Astrocyte (in vitro differentiated cells and primary cell): ENCODE measurements around the gene EXOC4. TPM values are rescaled to one million over a fixed set of nuclear protein-coding genes. Genes with fewer than 3 reads are reported as not detected.

Experiments
- DNase-seq: peaks from one replicate; pipeline ENCODE4 v3.0.0-alpha.2; 2010; ENCODE audit warnings: low read depth
- FAIRE-seq: peaks from 2 replicates; lab custom pipeline; 2011; peaks lifted over from hg19 to GRCh38; lab: Jason Lieb, UNC
- H2AFZ ChIP-seq: 2 replicates; pipeline ENCODE4 v1.6.0; 2012; ENCODE audit warnings: low read depth, low read length, inconsistent platforms
- H3K27ac ChIP-seq: 2 replicates; pipeline ENCODE4 v1.5.1; 2011; ENCODE audit warnings: low read depth, low read length, inconsistent platforms
- H3K27me3 ChIP-seq: 2 replicates; pipeline ENCODE4 v1.6.0; 2011; ENCODE audit warnings: low read length, inconsistent platforms; ENCODE audit not compliant: insufficient read depth
- H3K36me3 ChIP-seq: 2 replicates; pipeline ENCODE4 v1.5.1; 2011; ENCODE audit warnings: low read length, inconsistent platforms; ENCODE audit not compliant: insufficient read depth
- H3K4me1 ChIP-seq: 2 replicates; pipeline ENCODE4 v1.5.1; 2011; ENCODE audit warnings: low read length, inconsistent platforms; ENCODE audit not compliant: insufficient read depth
- H3K4me2 ChIP-seq: 2 replicates; pipeline ENCODE4 v1.6.0; 2012; ENCODE audit warnings: low read length, inconsistent platforms
- H3K4me3 ChIP-seq: 2 replicates; pipeline ENCODE4 v1.5.1; 2011; ENCODE audit warnings: low read depth, mild to moderate bottlenecking, low read length, inconsistent platforms; ENCODE audit not compliant: insufficient read depth
- H3K79me2 ChIP-seq: 2 replicates; pipeline ENCODE4 v1.6.0; 2012; ENCODE audit warnings: mild to moderate bottlenecking, low read length, inconsistent platforms; ENCODE audit not compliant: insufficient read depth
- H3K9ac ChIP-seq: 2 replicates; pipeline ENCODE4 v1.6.0; 2012; ENCODE audit warnings: mild to moderate bottlenecking, low read length, inconsistent platforms
- H3K9me3 ChIP-seq: 2 replicates; pipeline ENCODE4 v1.5.1; 2012; ENCODE audit warnings: low read depth, mild to moderate bottlenecking, low read length, inconsistent platforms; ENCODE audit not compliant: insufficient read depth
- H4K20me1 ChIP-seq: 2 replicates; pipeline ENCODE4 v1.6.0; 2012; ENCODE audit warnings: low read length, inconsistent platforms; ENCODE audit not compliant: insufficient read depth
- H3K27ac Mint-ChIP-seq: one replicate; pipeline ENCODE4 v1.8.0; 2021; ENCODE audit warnings: mild to moderate bottlenecking, mixed read lengths; ENCODE audit not compliant: unreplicated experiment
- H3K27me3 Mint-ChIP-seq: one replicate; pipeline ENCODE4 v1.8.0; 2021; ENCODE audit warnings: low read depth, mixed read lengths; ENCODE audit not compliant: unreplicated experiment
- H3K36me3 Mint-ChIP-seq: one replicate; pipeline ENCODE4 v1.8.0; 2021; ENCODE audit warnings: low read depth, mixed read lengths; ENCODE audit not compliant: unreplicated experiment
- H3K4me1 Mint-ChIP-seq: one replicate; pipeline ENCODE4 v1.8.0; 2021; ENCODE audit warnings: low read depth, mixed read lengths; ENCODE audit not compliant: unreplicated experiment
- H3K4me3 Mint-ChIP-seq: one replicate; pipeline ENCODE4 v1.8.0; 2021; ENCODE audit warnings: mild to moderate bottlenecking, moderate library complexity, mixed read lengths; ENCODE audit not compliant: unreplicated experiment
- H3K9me3 Mint-ChIP-seq: one replicate; pipeline ENCODE4 v1.8.0; 2021; ENCODE audit warnings: mild to moderate bottlenecking, mixed read lengths; ENCODE audit not compliant: unreplicated experiment
- EZH2 ChIP-seq: IDR thresholded peaks from 2 replicates; pipeline ENCODE4 v1.6.1; 2012; ENCODE audit warnings: mild to moderate bottlenecking, low read length, inconsistent platforms; ENCODE audit not compliant: insufficient read depth
- total RNA-seq: library from RNA; stranded (reverse); gene quantifications from 2 replicates; pipeline ENCODE4 v1.2.1, GENCODE V29; 2021
- TF ChIP-seq, protein P1 (sequence below): IDR thresholded peaks from 2 replicates; pipeline ENCODE4 v1.5.1; 2011; ENCODE audit warnings: low read depth, mild to moderate bottlenecking, inconsistent platforms, low read length, moderate library complexity; ENCODE audit not compliant: insufficient read depth

The EXOC4 gene
- total RNA-seq, 1 donor from 2014 or later, result 57.5 TPM

DNA sequence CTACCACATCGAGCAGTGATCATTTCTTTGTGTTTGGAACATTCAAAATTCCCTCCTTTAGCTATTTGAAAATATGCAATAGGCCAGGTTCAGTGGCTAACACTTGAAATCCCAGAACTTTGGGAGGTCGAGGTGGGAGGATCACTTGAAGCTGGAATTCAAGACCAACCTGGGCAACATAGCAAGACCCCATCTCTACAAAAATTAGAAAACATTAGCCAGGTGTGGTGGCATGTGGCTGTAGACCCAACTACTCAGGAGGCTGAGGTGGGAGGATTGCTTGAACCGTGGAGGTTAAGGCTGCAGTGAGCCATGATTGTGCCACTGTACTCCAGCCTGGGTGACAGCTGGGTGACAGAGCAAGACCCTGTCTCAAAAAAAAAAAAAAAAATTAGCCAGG lies 15.3 kb upstream of the EXOC4 start:
- TF ChIP-seq, protein P1, sequence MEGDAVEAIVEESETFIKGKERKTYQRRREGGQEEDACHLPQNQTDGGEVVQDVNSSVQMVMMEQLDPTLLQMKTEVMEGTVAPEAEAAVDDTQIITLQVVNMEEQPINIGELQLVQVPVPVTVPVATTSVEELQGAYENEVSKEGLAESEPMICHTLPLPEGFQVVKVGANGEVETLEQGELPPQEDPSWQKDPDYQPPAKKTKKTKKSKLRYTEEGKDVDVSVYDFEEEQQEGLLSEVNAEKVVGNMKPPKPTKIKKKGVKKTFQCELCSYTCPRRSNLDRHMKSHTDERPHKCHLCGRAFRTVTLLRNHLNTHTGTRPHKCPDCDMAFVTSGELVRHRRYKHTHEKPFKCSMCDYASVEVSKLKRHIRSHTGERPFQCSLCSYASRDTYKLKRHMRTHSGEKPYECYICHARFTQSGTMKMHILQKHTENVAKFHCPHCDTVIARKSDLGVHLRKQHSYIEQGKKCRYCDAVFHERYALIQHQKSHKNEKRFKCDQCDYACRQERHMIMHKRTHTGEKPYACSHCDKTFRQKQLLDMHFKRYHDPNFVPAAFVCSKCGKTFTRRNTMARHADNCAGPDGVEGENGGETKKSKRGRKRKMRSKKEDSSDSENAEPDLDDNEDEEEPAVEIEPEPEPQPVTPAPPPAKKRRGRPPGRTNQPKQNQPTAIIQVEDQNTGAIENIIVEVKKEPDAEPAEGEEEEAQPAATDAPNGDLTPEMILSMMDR, result no peak
- no peak for TF ChIP-seq EZH2
- Mint-ChIP-seq H3K9me3 (no peaks in the 10 kb centered on the region), H3K4me3 (no peak overlapping the region), H3K27me3 (no peaks in the 10 kb centered on the region), H3K27ac (no peak overlapping the region), H3K4me1 (peaks cover 6% of the 10 kb centered on the region), H3K36me3 (no peaks in the 10 kb centered on the region)
- Histone ChIP-seq H3K36me3 (no peaks in the 10 kb centered on the region), H4K20me1 (no peaks in the 10 kb centered on the region), H2AFZ (no peak overlapping the region), H3K4me3 (no peak overlapping the region), H3K9ac (no peak overlapping the region), H3K4me2 (no peak overlapping the region), H3K79me2 (no peaks in the 10 kb centered on the region), H3K4me1 (peaks cover 2% of the 10 kb centered on the region), H3K9me3 (no peaks in the 10 kb centered on the region), H3K27me3 (no peaks in the 10 kb centered on the region), H3K27ac (no peak overlapping the region)
- DNase-seq, result no peak
- no peak for FAIRE-seq

DNA sequence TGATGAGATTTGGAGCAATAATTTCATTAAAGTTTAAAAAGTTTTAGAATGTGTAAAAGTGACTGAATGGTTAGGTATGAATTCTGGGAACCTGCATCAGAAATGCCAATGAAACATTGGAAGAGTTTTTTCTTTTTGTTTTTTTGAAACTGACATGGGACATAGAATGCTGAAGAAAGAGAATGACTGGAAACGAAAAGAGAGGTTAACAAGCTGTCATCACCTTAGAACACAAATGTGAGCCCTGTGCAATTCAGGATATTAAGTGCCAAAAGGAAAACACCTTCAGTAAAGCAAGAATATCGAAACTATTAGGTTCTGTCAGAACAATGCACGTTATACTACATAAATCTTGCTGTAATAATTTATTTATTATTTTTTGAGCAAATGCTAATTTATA lies 12.6 kb upstream of the EXOC4 start:
- no peaks in the 10 kb centered on the region for H3K9me3 Mint-ChIP-seq
- peaks cover 5% of the 10 kb centered on the region for H3K4me1 Mint-ChIP-seq
- Histone ChIP-seq H3K9ac (no peak overlapping the region), H2AFZ (no peak overlapping the region), H3K27me3 (no peaks in the 10 kb centered on the region), H4K20me1 (no peaks in the 10 kb centered on the region), H3K4me2 (no peak overlapping the region), H3K4me1 (peaks cover 2% of the 10 kb centered on the region), H3K9me3 (no peaks in the 10 kb centered on the region), H3K27ac (no peak overlapping the region), H3K79me2 (no peaks in the 10 kb centered on the region), H3K4me3 (no peak overlapping the region), H3K36me3 (no peaks in the 10 kb centered on the region)
- no peak overlapping the region for H3K4me3 Mint-ChIP-seq
- no peak for FAIRE-seq
- no peaks in the 10 kb centered on the region for H3K27me3 Mint-ChIP-seq
- no peaks in the 10 kb centered on the region for H3K36me3 Mint-ChIP-seq
- DNase-seq, result no peak
- no peak overlapping the region for H3K27ac Mint-ChIP-seq
- TF ChIP-seq, protein P1, result no peak
- no peak for TF ChIP-seq EZH2

DNA sequence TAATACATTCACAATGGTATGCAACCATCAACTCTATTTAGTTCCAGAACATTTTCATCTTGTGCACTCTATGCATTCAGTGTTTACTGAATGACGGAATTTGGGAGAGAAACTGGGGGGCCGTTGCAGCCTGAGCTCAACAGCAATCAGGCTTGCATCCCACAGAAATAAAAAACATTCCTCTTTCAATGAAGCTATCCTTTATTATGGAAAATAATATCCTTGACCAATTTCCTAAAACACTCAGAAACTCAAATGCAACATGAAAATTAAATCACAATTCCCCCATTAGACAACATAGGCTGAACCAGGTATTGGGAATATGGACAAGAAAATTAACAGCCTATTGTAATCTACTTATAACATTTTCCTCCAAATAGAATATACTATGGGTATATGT lies 6.3 kb upstream of the EXOC4 start:
- Histone ChIP-seq H3K36me3 (no peaks in the 10 kb centered on the region), H3K79me2 (no peaks in the 10 kb centered on the region), H3K9ac (no peak overlapping the region), H2AFZ (no peak overlapping the region), H3K27me3 (no peaks in the 10 kb centered on the region), H3K4me3 (no peak overlapping the region), H4K20me1 (no peaks in the 10 kb centered on the region), H3K4me1 (no peaks in the 10 kb centered on the region), H3K9me3 (no peaks in the 10 kb centered on the region), H3K4me2 (no peak overlapping the region), H3K27ac (no peak overlapping the region)
- no peaks in the 10 kb centered on the region for H3K36me3 Mint-ChIP-seq
- FAIRE-seq (no peak), DNase-seq (no peak)
- no peaks in the 10 kb centered on the region for H3K9me3 Mint-ChIP-seq
- TF ChIP-seq, protein P1, result no peak
- no peak for TF ChIP-seq EZH2
- H3K4me1 Mint-ChIP-seq, result no peaks in the 10 kb centered on the region
- no peaks in the 10 kb centered on the region for H3K27me3 Mint-ChIP-seq
- no peak overlapping the region for H3K4me3 Mint-ChIP-seq
- no peak overlapping the region for H3K27ac Mint-ChIP-seq
